NOMO-1 treated with dmso at 0.1 percent for 144 hours (cell line): Measurements from ENCODE around the gene PARP6.

Source experiments
- DNase-seq: peaks from one replicate; lab custom pipeline; 2025; ENCODE audit not compliant: unreplicated experiment; lab: John Stamatoyannopoulos, UW

PARP6 gene

GRCh38 chr15:72231066-72231832 lies 41.1 kb downstream of the PARP6 start, which contains the start of gene PKM:
PKM (minus strand) TSS chr15:72231190; CDS start chr15:72219097, 12,093 bp downstream.
- peak; percentile 92 for DNase-seq

GRCh38 chr15:72230197-72231065 lies 41.9 kb downstream of the PARP6 start:
- DNase-seq: peak; percentile 74

- no peak for DNase-seq
These were observed 42.5 kb downstream of the PARP6 start for GRCh38 chr15:72229947-72230196.

- no peak for DNase-seq
These were observed 43.0 kb downstream of the PARP6 start for GRCh38 chr15:72229076-72229946.

GRCh38 chr15:72227720-72228119 lies 44.6 kb downstream of the PARP6 start:
- peak; percentile 58 for DNase-seq

- no peak for DNase-seq
These were observed 45.2 kb downstream of the PARP6 start for GRCh38 chr15:72227192-72227586.

- no peak for DNase-seq
These were observed 49.1 kb downstream of the PARP6 start for GRCh38 chr15:72223278-72223677.

- no peak for DNase-seq
These were observed 50.0 kb downstream of the PARP6 start for GRCh38 chr15:72222393-72222792.

- DNase-seq: no peak
These were observed 51.7 kb downstream of the PARP6 start for GRCh38 chr15:72220687-72221086.

GRCh38 chr15:72217216-72217615 lies 55.1 kb downstream of the PARP6 start:
- DNase-seq: no peak

- DNase-seq: no peak
These were observed 56.3 kb downstream of the PARP6 start for GRCh38 chr15:72216079-72216478.

GRCh38 chr15:72207558-72208085 lies 64.7 kb downstream of the PARP6 start:
- DNase-seq: no peak

GRCh38 chr15:72206677-72207000 lies 65.7 kb downstream of the PARP6 start:
- no peak for DNase-seq

GRCh38 chr15:72205896-72206676 lies 66.3 kb downstream of the PARP6 start:
- no peak for DNase-seq

GRCh38 chr15:72205273-72205672 lies 67.1 kb downstream of the PARP6 start:
- no peak for DNase-seq

GRCh38 chr15:72203507-72203837 lies 68.9 kb downstream of the PARP6 start:
- DNase-seq: no peak

- DNase-seq: no peak
These were observed 69.4 kb downstream of the PARP6 start for GRCh38 chr15:72202801-72203506.

GRCh38 chr15:72202302-72202701 lies 70.1 kb downstream of the PARP6 start:
- DNase-seq: no peak

- DNase-seq: no peak
These were observed 70.9 kb downstream of the PARP6 start for GRCh38 chr15:72201391-72201921.
